Testis (tissue), 2 donors: ENCODE results near the gene NRN1.

ENCODE experiments used
- POLR2A ChIP-seq: fragments of 450-650 bp; IDR thresholded peaks from one replicate; pipeline ENCODE4 v1.6.1; 2017; ENCODE audit warnings: antibody characterized with exemption, mild to moderate bottlenecking, moderate library complexity
- TF ChIP-seq, protein P1 (sequence below), 3 experiments: fragments of 450-650 bp in 2 of 3; fragments of 200-600 bp in 1 of 3; sonication (generic) in 1 of 3; IDR thresholded peaks; one replicate each; pipeline ENCODE4 v1.5.1; 2016 to 2019; ENCODE audit warnings: antibody characterized with exemption in 3 of 3, mild to moderate bottlenecking in 2 of 3, moderate library complexity in 1 of 3

DNA sequence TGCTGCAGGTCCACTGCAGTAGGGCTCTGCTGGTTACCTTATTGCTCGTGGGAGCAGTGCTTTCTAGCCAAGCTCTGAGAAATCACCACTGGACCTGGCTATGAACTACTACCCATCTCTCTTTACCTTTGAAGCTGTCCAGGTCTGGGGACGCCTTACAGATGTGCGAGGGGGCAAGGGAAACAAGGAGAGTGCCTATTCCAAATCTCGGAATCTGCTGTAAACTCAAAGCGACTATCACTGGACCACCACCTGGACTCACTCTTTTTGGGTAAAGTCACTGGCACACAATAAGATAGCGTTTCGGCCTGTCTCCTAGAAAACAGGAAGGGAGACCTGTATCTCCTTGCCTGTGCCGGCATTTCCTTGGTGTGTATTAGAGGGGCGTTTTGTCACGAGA lies 5.3 kb downstream of the NRN1 start:
- TF ChIP-seq, protein P1, sequence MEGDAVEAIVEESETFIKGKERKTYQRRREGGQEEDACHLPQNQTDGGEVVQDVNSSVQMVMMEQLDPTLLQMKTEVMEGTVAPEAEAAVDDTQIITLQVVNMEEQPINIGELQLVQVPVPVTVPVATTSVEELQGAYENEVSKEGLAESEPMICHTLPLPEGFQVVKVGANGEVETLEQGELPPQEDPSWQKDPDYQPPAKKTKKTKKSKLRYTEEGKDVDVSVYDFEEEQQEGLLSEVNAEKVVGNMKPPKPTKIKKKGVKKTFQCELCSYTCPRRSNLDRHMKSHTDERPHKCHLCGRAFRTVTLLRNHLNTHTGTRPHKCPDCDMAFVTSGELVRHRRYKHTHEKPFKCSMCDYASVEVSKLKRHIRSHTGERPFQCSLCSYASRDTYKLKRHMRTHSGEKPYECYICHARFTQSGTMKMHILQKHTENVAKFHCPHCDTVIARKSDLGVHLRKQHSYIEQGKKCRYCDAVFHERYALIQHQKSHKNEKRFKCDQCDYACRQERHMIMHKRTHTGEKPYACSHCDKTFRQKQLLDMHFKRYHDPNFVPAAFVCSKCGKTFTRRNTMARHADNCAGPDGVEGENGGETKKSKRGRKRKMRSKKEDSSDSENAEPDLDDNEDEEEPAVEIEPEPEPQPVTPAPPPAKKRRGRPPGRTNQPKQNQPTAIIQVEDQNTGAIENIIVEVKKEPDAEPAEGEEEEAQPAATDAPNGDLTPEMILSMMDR (IDR thresholded peaks at IDR 0.05), result no peak
- no peak for TF ChIP-seq POLR2A
